GM19328 (cell line): Measurements from ENCODE around the gene AKT2.

ENCODE experiments used
- ATAC-seq: cut with Tn5 transposase; IDR thresholded peaks from one replicate; pipeline ENCODE4 v1.9.1; 2021; ENCODE audit warnings: mild to moderate bottlenecking, moderate library complexity; ENCODE audit not compliant: unreplicated experiment

The AKT2 gene

GRCh38 chr19:40302224-40303011 is 17.3 kb upstream of the AKT2 start:
- no peak for ATAC-seq

GRCh38 chr19:40300668-40301067 is 15.5 kb upstream of the AKT2 start:
- ATAC-seq = no peak

- ATAC-seq = no peak
Observed at GRCh38 chr19:40298026-40298425, 12.9 kb upstream of the AKT2 start.

- no peak for ATAC-seq
Observed at GRCh38 chr19:40294560-40294959, 9.4 kb upstream of the AKT2 start.

GRCh38 chr19:40286971-40287421 is 1.9 kb upstream of the AKT2 start:
- no peak for ATAC-seq

- no peak for ATAC-seq
Observed at GRCh38 chr19:40286235-40286970, 1.3 kb upstream of the AKT2 start.

- ATAC-seq = peak; percentile 81
Observed at GRCh38 chr19:40285353-40286234, 449 bp upstream of the AKT2 start.

- ATAC-seq = no peak
Observed at GRCh38 chr19:40284251-40284500, 969 bp downstream of the AKT2 start.

- ATAC-seq = no peak
Observed at GRCh38 chr19:40283414-40284250, 1.5 kb downstream of the AKT2 start.

GRCh38 chr19:40282920-40283319 is 2.2 kb downstream of the AKT2 start:
- no peak for ATAC-seq

- ATAC-seq = no peak
Observed at GRCh38 chr19:40282209-40282580, 3.0 kb downstream of the AKT2 start.

- ATAC-seq = no peak
Observed at GRCh38 chr19:40281381-40282208, 3.5 kb downstream of the AKT2 start.

GRCh38 chr19:40280608-40281221 is 4.4 kb downstream of the AKT2 start:
- ATAC-seq = no peak

GRCh38 chr19:40279761-40280607 is 5.2 kb downstream of the AKT2 start:
- no peak for ATAC-seq

GRCh38 chr19:40279120-40279551 is 6.0 kb downstream of the AKT2 start:
- ATAC-seq = no peak

- ATAC-seq = no peak
Observed at GRCh38 chr19:40278361-40279035, 6.6 kb downstream of the AKT2 start.

GRCh38 chr19:40277356-40278059 is 7.6 kb downstream of the AKT2 start:
- no peak for ATAC-seq
